OCI-LY3 (cell line): Measurements from ENCODE around the gene C16orf90.

Source experiments
- EZH2phosphoT487 ChIP-seq: fragments of 200-600 bp; shearing (Covaris generic); IDR thresholded peaks from 2 replicates; pipeline ENCODE4 v1.6.1; 2018; ENCODE audit warnings: antibody characterized with exemption, mixed run types, low read depth
- TF ChIP-seq, protein P1 (sequence below): fragments of 200-600, 300-600 bp; sonication (generic); IDR thresholded peaks from 2 replicates; pipeline ENCODE4 v1.5.1; 2014; ENCODE audit warnings: antibody characterized with exemption, low read length, low read depth

DNA sequence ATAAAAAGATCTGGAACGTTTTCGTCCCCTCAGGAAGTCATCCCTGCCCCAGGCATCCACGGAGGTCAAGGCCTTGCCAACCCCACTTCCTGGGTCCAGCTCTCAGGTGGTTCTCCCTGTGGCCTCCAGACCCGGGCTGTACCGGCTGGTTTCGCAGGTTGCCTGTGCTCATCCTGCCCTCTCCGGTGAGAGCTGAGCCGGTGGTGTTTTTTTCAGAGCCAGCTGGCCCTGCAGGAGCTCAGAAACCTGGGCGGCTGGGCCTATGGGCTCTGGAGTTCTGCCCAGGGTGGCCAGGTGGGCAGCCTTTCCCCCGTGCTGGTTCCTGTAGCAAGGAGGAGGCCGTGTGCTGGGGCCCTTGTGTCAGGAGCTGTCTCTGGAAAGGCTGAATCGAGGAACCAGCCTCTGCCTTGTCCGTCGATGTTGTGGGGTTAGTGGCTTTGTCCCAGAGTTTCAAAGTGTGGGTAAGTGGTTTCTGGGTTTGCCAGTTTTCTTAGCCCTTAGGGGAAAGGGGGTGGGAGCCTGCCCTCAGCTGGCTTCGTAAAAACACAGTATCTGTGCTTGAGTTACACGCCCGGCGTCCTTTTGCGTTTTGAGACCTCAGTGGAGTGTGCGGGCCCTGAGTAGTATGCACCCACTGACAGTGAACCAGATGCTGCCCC lies 23.6 kb downstream of the C16orf90 start:
- TF ChIP-seq, protein P1, sequence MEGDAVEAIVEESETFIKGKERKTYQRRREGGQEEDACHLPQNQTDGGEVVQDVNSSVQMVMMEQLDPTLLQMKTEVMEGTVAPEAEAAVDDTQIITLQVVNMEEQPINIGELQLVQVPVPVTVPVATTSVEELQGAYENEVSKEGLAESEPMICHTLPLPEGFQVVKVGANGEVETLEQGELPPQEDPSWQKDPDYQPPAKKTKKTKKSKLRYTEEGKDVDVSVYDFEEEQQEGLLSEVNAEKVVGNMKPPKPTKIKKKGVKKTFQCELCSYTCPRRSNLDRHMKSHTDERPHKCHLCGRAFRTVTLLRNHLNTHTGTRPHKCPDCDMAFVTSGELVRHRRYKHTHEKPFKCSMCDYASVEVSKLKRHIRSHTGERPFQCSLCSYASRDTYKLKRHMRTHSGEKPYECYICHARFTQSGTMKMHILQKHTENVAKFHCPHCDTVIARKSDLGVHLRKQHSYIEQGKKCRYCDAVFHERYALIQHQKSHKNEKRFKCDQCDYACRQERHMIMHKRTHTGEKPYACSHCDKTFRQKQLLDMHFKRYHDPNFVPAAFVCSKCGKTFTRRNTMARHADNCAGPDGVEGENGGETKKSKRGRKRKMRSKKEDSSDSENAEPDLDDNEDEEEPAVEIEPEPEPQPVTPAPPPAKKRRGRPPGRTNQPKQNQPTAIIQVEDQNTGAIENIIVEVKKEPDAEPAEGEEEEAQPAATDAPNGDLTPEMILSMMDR = no peak
- no peak for TF ChIP-seq EZH2phosphoT487
